Psoas muscle (tissue), 8 donors: ENCODE data around the gene DHX30. TPM values are rescaled to one million over a fixed set of nuclear protein-coding genes. Genes with fewer than 3 reads are reported as not detected.
A peak's percentile ranks its signal among the peaks of the same experiment; 100 is the strongest.
"Not testable (repeated sequence)": the region's sequence is repeated elsewhere in the genome, so short reads cannot be mapped to it uniquely, and the experiment has no call there.

ENCODE experiments used
- ATAC-seq, 4 donors: fragments of 200-7000 bp; cut with Tn5 transposase; one replicate each; pipeline ENCODE4 v1.9.1; 2020; ENCODE audit warnings: moderate library complexity in 3 of 4, mild to moderate bottlenecking in 2 of 4
- DNase-seq, 2 donors: peaks; one replicate each; pipeline ENCODE4 v3.0.0-alpha.2; 2020
- H3K27ac ChIP-seq: fragments of 200-600 bp; one replicate; pipeline ENCODE4 v1.8.0; 2022
- H3K27me3 ChIP-seq, 3 donors: fragments of 200-600 bp in 1 of 3; one replicate each; pipeline versions ENCODE4 v1.6.1 to v1.8.0; 2013 to 2022; ENCODE audit warnings: low read length in 2 of 3, mild to moderate bottlenecking in 2 of 3, moderate library complexity in 1 of 3; ENCODE audit not compliant: insufficient read depth in 3 of 3
- H3K36me3 ChIP-seq, 2 donors: fragments of 200-600 bp in 1 of 2; one replicate each; pipeline versions ENCODE4 v1.6.1 to v1.8.0; 2013 to 2022; ENCODE audit warnings: low read depth in 1 of 2, mild to moderate bottlenecking in 1 of 2, moderate library complexity in 1 of 2; ENCODE audit not compliant: insufficient read depth in 1 of 2
- H3K4me1 ChIP-seq: fragments of 200-600 bp; one replicate; pipeline ENCODE4 v1.8.0; 2022
- H3K4me3 ChIP-seq: fragments of 200-600 bp; one replicate; pipeline ENCODE4 v1.8.0; 2022; ENCODE audit warnings: mild to moderate bottlenecking
- H3K9me3 ChIP-seq: fragments of 200-600 bp; one replicate; pipeline ENCODE4 v1.8.0; 2022
- CTCF ChIP-seq: fragments of 200-600 bp; IDR thresholded peaks from one replicate; pipeline ENCODE4 v1.8.0; 2022; ENCODE audit warnings: antibody characterized with exemption
- WGBS, 3 donors: extraction: QIAGEN DNeasy Blood & Tissue Kit; methylation state at CpG; one replicate each; pipeline versions ENCODE4 v1.1.6 to v1.1.7; 2013; 5-methylcytosine and 5-hydroxymethylcytosine counted together
- intact Hi-C, 2 donors: fragments of 100-400 bp; cut with DNase I; formaldehyde crosslinking; loops; one replicate each; pipeline versions ENCODE4 v1.11.0 to v1.14.2; 2022
- polyA plus RNA-seq, 3 donors: library from polyadenylated mRNA; stranded (reverse); fragments of 200-250 nt; gene quantifications; one replicate each; pipeline ENCODE4 v1.2.3, GENCODE V29; 2013
- total RNA-seq, 4 donors: library from RNA; stranded (reverse); fragmentation: NEBNext Ultra II Directional in 2 of 4; extraction: Animal tissue kit (Norgen Biotek cat#: 25700) in 2 of 4; gene quantifications; one replicate each; pipeline versions ENCODE4 v1.2.1 to v1.2.4, GENCODE V29; 2021 to 2023
- donor health status: healthy with polysubstance abuse.
- donor health status: DM: no; HTN: no; CAD: no; lungs with moderate emphysema.
- donor health status: Bipolar disorder and iron deficiency.
- donor health status: healthy.
- donor health status: DM: yes; HTN: yes; CAD: no.
- donor health status: DM: no; HTN: no; CAD: no.
- donor health status: DM: no; HTN: no; CAD: no.
- donor health status: DM: yes; HTN: yes; CAD: no.

Gene DHX30
- total and polyA plus RNA-seq, 7 donors: 40.6 to 62.3 (median 48.8) TPM

GRCh38 chr3:47877290-47877689 lies 74.4 kb downstream of the DHX30 start:
- intact Hi-C loops: no loop called here
- no peaks in the 10 kb centered on the region for H3K27me3 ChIP-seq

GRCh38 chr3:47877719-47878118 lies 74.8 kb downstream of the DHX30 start:
- Histone ChIP-seq H3K36me3 (peaks cover 8 to 79% of the 10 kb centered on the region in 2 donors), H3K4me1 (peaks cover 8% of the 10 kb centered on the region), H3K4me3 (no peak overlapping the region), H3K27ac (peak overlapping the region; percentile 4), H3K9me3 (no peaks in the 10 kb centered on the region), H3K27me3 (no peaks in the 10 kb centered on the region)
- ATAC-seq (no peak), DNase-seq (no peak)
- no peak for TF ChIP-seq CTCF
- intact Hi-C loops: no loop called here

More at GRCh38 chr3:47877290-47877689, 74.4 kb downstream of the DHX30 start:
- peaks cover 8 to 80% of the 10 kb centered on the region in 2 donors for H3K36me3 ChIP-seq
- H3K27ac ChIP-seq: peak overlapping the region; percentile 4
- no peak overlapping the region for H3K4me3 ChIP-seq
- no peaks in the 10 kb centered on the region for H3K9me3 ChIP-seq
- DNase-seq (no peak), ATAC-seq (no peak)
- peaks cover 8% of the 10 kb centered on the region for H3K4me1 ChIP-seq
- WGBS, 3 donors: 60 to 67% (median 61%) methylated on average over 3 of the region's 3 CpGs
- TF ChIP-seq CTCF: no peak

GRCh38 chr3:47882338-47882737 lies 79.4 kb downstream of the DHX30 start:
- Histone ChIP-seq H3K4me1 (no peaks in the 10 kb centered on the region), H3K4me3 (no peak overlapping the region), H3K36me3 (peaks cover 0 to 61% of the 10 kb centered on the region in 2 donors), H3K27ac (no peak overlapping the region), H3K27me3 (no peaks in the 10 kb centered on the region), H3K9me3 (no peaks in the 10 kb centered on the region)
- TF ChIP-seq CTCF: no peak
- no peak for ATAC-seq
- 88 to 96% (median 94%) methylated on average over 2 of the region's 2 CpGs for WGBS, 3 donors
- intact Hi-C loops: no loop called here
- DNase-seq: no peak

GRCh38 chr3:47884603-47885002 lies 81.7 kb downstream of the DHX30 start:
- DNase-seq: no peak
- intact Hi-C loops: no loop called here
- WGBS, 3 donors: 73 to 84% (median 78%) methylated on average over 3 of the region's 3 CpGs
- TF ChIP-seq CTCF: no peak
- peaks cover 0 to 66% of the 10 kb centered on the region in 2 donors for H3K36me3 ChIP-seq
- ATAC-seq: peak in 1 of 4 donors; percentile 35
- no peaks in the 10 kb centered on the region for H3K9me3 ChIP-seq
- no peak overlapping the region for H3K27ac ChIP-seq
- no peaks in the 10 kb centered on the region for H3K4me1 ChIP-seq
- no peaks in the 10 kb centered on the region for H3K27me3 ChIP-seq
- H3K4me3 ChIP-seq: no peak overlapping the region

GRCh38 chr3:47885168-47885567 lies 82.2 kb downstream of the DHX30 start:
- intact Hi-C loops: no loop called here
- Histone ChIP-seq H3K27ac (no peak overlapping the region), H3K36me3 (peaks cover 0 to 68% of the 10 kb centered on the region in 2 donors), H3K4me1 (peaks cover 4% of the 10 kb centered on the region), H3K27me3 (no peaks in the 10 kb centered on the region), H3K9me3 (no peaks in the 10 kb centered on the region), H3K4me3 (no peak overlapping the region)
- 95 to 100% (median 96%) methylated on average over 1 of the region's 1 CpG for WGBS, 3 donors
- ATAC-seq: no peak
- no peak for DNase-seq
- no peak for TF ChIP-seq CTCF

- H3K36me3 ChIP-seq: peaks cover 0 to 76% of the 10 kb centered on the region in 2 donors
- DNase-seq, ATAC-seq, H3K27me3 ChIP-seq, H3K4me3 ChIP-seq, H3K9me3 ChIP-seq, H3K27ac ChIP-seq, intact Hi-C loops: not testable (repeated sequence)
- H3K4me1 ChIP-seq: peaks cover 27% of the 10 kb centered on the region
- WGBS, 3 donors: 84 to 92% (median 89%) methylated on average over 8 to 9 of the region's 9 CpGs
These were observed 85.1 kb downstream of the DHX30 start for GRCh38 chr3:47887991-47888390.
